HL-60 (cell line): ENCODE data around the gene DBN1.

Experiments
- DNase-seq, 2 experiments: peaks; one replicate each; pipeline ENCODE4 v3.0.0-alpha.2; 2010 to 2020; ENCODE audit warnings: low read depth in 1 of 2, low spot score in 1 of 2
- H3K27ac ChIP-seq: fragments of 250-450 bp; sonication (Bioruptor Pico); replicated peaks from 2 replicates; pipeline ENCODE4 v1.5.1; 2020; ENCODE audit warnings: mild to moderate bottlenecking, moderate library complexity
- H3K27me3 ChIP-seq: fragments of 250-450 bp; sonication (Bioruptor Pico); 2 replicates; pipeline ENCODE4 v1.5.1; 2021; ENCODE audit warnings: mild to moderate bottlenecking, moderate library complexity; ENCODE audit not compliant: insufficient read depth, poor library complexity, severe bottlenecking
- H3K4me3 ChIP-seq: replicated peaks from 2 replicates; pipeline ENCODE4 v1.5.1; 2011; ENCODE audit warnings: mild to moderate bottlenecking, control low read depth, low read length; ENCODE audit not compliant: insufficient read depth
- CTCF ChIP-seq: IDR thresholded peaks from one replicate; pipeline ENCODE4 v1.5.1; 2011; ENCODE audit warnings: low read length, control low read depth, inconsistent platforms; ENCODE audit not compliant: insufficient read depth
- GABPA ChIP-seq: IDR thresholded peaks from 2 replicates; pipeline ENCODE4 v1.6.1; 2012; ENCODE audit warnings: low read depth
- POLR2AphosphoS5 ChIP-seq: IDR thresholded peaks from 2 replicates; pipeline ENCODE4 v1.6.1; 2012; ENCODE audit warnings: low read depth
- REST ChIP-seq: IDR thresholded peaks from 2 replicates; pipeline ENCODE4 v1.6.1; 2012; ENCODE audit warnings: low read depth; ENCODE audit not compliant: insufficient replicate concordance
- SPI1 ChIP-seq: IDR thresholded peaks from 2 replicates; pipeline ENCODE4 v1.6.1; 2012; ENCODE audit warnings: low read depth, mild to moderate bottlenecking, borderline replicate concordance

DBN1 gene

GRCh38 chr5:177503351-177504085, 30.1 kb upstream of the DBN1 start:
- no peak overlapping the region for H3K4me3 ChIP-seq
- TF ChIP-seq SPI1 (no peak), CTCF (no peak), POLR2AphosphoS5 (0 out of 2 replicates have a peak, but pooled peaks have one; percentile 4), GABPA (no peak), REST (no peak)
- no peak for DNase-seq
- H3K27ac ChIP-seq = no peak overlapping the region
- no peaks in the 10 kb centered on the region for H3K27me3 ChIP-seq

DNA sequence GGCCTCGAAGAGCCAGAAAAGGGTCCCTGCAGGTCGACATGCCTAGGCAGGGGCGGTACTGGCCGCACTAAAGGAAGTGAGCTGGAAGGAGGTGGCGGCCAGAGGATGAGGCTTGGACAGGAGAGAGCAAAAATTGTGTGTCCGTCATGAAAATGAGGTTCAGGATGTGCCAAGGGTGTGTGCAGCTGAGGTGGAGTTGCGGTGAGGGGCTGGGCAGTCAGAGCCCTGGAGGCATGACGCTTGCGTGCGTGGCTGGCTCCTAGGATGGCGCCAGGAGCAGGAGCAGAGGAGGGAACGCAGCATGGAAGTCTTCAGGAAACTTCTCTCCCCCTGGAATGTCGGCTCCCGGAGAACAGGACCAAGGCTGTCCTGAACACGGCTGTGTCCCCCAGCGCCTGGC, 29.5 kb upstream of the DBN1 start:
- no peak for DNase-seq
- Histone ChIP-seq H3K27ac (no peak overlapping the region), H3K4me3 (no peak overlapping the region), H3K27me3 (no peaks in the 10 kb centered on the region)
- TF ChIP-seq SPI1 (no peak), GABPA (no peak), POLR2AphosphoS5 (peak; percentile 25), REST (no peak), CTCF (no peak)

DNA sequence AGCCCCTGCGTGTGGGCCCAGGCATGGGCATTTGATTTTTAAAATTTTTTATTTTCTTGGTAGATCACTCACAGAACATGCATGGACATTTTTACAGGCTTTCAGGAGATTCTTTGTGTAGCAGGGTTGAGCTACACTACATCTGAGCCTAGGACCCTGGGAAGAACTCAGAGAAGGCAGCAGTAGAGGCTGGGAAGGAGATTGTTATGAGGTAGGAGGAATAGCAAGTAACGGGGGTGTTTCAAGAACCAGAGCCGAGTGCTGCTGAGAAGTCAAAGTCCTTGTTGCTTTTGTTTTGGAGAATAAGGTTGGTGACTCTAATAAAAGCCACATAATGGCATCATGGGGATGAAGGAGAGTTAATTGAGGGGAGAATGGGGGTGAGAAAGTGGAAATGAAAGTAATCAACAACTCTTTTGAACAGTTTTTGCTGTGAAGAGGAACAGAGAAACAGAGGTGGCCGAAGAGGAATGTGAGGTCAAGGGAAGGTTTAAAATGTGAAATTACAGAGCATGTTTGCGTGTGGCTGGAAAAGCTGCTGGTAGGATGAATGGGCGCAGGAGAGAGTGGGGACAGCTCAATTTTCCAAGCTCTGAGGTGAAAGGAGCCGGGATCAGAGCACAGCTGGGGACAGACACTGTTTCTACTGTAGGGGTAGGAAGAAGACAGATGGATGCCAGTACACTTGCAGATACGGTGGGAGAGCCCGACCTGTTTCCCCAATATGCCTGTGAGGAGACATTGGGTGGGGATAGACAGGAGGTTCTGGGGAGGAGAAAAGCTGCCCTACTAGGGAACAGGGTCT, 28.6 kb upstream of the DBN1 start:
- Histone ChIP-seq H3K4me3 (no peak overlapping the region), H3K27me3 (no peaks in the 10 kb centered on the region), H3K27ac (peak overlapping the region; percentile 10; the same call in 1 of the 2 replicates)
- TF ChIP-seq POLR2AphosphoS5 (0 out of 2 replicates have a peak, but pooled peaks have one; percentile 14), CTCF (no peak), SPI1 (no peak), GABPA (no peak), REST (no peak)
- no peak for DNase-seq
